NCI-H187 (cell line): ENCODE measurements around the gene ARPC1A.
A peak's percentile ranks its signal among the peaks of the same experiment; 100 is the strongest.
"Not testable (repeated sequence)": the region's sequence is repeated elsewhere in the genome, so short reads cannot be mapped to it uniquely, and the experiment has no call there.

Experiments
- DNase-seq, 2 experiments: peaks; one replicate each; lab custom pipeline; 2025; lab: John Stamatoyannopoulos, UW

Gene ARPC1A

DNA sequence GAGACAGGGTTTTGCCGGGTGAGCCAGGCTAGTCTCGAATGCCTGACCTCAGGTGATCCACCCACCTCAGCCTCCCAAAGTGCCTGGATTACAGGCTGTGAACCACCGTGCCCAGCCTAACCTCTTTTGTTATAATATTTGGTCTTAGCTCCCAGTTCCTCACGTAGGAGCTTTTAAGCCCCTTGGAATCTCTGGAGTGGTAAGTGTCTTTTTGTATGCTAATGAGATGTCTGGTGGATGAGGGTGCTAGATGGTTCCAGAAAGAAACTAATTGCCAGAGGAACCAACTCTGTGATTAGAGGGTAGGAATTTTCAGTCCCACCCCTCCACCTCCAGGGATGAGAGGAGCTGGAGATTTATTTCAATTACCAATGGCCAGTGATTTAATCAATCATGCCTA lies 5.3 kb upstream of the ARPC1A start:
- no peak for DNase-seq

DNA sequence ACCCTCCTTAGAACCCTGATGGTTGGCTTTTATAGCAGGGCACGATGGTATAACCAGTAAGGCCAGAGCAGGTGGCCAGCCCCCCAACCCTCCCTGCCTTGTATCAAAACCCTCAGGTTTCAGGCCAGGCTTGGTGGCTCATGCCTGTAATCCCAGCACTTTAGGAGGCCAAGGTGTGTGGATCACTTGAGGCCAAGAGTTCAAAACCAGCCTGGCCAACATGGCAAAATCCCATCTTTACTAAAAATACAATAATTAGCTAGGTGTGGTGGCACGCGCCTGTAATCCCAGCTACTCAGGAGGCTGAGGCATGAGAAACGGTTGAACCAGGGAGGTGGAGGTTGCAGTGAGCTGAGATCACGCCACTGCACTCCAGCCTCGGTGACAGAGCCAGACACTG lies 3.0 kb upstream of the ARPC1A start:
- not testable (repeated sequence) for DNase-seq

DNA sequence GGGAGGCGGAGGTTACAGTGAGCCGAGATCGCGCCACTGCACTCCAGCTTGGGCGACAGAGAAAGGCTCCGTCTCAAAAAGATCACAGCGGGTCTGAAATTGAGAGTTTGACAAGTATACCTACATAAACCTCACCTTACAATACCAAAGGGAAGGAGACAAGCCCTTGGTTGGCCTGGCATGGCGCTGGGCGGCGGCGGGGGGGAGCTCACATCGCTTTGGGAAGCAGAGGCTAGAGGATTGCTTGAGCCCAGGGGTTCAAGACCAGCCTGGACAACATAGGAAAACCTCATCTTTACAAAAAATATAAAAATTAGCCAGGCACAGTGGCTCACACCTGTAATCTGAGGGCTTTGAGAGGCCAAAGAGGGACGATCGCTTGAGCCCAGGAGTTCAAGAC lies 1.1 kb upstream of the ARPC1A start:
- DNase-seq = no peak

DNA sequence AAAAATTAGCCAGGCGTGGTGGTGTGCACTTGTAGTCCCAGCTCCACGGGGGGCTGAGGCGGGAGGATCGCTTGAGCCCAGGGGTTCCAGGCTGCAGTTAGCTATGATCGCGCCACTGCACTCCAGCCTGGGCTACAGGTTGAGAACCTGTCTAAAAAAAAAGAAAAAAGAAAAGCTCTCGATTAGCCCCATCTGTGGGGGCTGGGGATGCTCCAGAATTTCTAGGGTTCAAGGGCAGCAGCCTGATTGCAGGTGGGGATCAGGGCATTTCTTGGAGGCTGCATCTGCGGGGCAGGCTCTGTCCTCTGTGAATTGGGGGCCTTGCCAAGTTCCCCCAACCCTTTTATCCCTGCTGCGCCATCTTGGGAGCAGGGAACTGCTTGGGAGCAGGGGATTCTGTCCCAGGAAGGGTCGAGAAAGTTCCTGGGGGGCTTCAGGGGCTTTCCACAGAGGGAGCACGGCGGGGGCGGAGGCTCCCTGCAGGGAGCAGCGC lies 651 bp upstream of the ARPC1A start:
- no peak for DNase-seq

DNA sequence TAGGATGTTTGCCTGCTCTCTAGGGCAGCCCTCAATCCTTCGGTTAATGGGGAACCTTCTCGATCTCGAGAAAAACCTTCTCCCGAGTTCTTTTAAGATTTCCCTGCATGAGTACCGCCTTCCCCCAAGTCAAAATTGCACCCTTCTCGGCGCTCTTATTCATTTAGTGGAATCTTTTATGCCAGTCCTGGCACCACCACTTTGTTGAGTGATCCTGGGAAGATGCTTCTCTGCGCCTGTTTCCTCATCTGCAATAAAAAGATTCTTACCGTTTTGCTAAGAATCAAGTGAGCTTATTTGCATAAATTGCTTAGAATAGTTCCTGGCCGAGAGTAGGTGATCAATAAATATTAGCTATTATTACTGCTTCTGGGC lies 697 bp downstream of the ARPC1A start:
- DNase-seq = no peak

DNA sequence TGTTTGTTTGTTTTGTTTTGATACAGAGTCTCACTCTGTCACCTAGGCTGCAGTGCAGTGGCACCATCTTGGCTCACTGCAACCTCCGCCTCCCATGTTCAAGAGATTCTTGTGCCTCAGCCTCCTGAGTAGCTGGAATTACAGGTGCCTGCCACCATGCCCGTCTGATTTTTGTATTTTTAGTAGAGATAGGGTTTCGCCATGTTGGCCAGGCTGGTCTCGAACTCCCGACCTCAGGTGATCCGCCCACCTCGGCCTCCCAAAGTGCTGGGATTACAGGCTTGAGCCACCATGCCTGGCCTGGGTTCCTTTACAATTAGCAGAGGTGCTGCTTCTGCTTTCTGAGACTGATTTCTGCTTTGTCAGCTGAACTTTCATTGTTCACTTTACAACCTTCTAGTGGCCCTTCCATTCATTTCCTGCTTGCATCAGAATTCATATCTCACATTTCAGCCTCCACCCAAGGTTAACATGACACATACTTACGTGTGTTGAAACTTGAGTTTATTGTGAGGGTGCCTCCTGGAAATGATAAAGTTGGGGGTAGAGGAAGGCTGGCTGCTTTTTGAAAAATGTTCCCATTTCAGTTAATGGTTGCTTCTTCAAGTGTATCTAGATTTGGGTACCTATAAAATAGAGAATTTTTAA lies 4.7 kb downstream of the ARPC1A start:
- not testable (repeated sequence) for DNase-seq

DNA sequence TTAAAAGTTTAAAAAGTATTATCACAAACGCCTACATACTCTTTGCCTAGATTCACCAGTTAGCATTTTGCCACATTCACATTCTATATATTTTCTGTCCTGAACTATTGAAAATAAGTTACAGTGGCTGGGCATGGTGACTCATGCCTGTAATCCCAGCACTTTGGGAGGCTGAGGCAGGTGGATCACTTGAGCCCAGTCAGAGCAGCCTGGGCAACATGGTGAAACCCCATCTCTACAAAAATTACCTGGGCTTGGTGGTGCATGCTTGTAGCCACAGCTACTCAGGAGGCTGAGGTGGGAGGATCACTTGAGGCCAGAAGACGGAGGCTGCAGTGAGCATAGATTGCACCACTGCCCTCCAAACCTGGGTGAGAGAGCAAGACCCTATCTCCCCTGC lies 5.3 kb downstream of the ARPC1A start:
- DNase-seq = no peak

DNA sequence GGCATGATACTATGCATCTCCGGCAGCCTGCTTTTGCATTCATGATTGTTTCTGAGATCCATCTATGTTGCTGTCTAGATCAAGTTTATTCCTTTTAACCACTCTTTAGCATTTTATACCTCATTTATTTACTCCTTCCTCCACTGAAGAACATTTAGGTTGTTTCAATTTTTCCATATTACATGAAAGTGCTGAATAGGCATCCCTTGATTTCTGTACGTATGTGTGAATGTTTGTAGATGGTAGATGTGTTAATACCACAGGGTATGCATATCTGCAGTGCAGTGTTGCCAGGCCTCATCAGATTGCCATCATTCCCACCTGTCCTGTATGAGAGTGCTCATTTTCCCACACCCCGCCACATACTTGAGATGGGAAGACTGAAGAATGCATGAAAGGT lies 13.9 kb downstream of the ARPC1A start:
- no peak for DNase-seq

DNA sequence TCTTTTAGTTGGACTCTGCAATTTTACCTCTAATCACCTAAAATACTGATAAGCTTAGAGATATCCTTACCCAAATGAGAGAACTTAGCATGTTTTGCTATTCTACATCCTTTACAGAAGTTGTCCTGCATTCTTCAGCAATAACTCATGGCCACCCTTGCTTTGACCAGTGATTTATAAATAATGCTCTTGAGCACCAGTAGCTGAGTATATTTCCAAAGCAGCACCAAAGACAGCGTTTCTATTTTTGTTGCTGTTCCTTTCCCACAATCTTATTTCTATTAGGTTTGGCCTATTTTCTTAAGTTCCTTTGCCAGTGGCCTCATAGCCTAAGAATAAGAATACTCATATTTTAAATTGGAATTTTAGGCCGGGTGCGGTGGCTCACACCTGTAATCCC lies 15.0 kb downstream of the ARPC1A start:
- no peak for DNase-seq

DNA sequence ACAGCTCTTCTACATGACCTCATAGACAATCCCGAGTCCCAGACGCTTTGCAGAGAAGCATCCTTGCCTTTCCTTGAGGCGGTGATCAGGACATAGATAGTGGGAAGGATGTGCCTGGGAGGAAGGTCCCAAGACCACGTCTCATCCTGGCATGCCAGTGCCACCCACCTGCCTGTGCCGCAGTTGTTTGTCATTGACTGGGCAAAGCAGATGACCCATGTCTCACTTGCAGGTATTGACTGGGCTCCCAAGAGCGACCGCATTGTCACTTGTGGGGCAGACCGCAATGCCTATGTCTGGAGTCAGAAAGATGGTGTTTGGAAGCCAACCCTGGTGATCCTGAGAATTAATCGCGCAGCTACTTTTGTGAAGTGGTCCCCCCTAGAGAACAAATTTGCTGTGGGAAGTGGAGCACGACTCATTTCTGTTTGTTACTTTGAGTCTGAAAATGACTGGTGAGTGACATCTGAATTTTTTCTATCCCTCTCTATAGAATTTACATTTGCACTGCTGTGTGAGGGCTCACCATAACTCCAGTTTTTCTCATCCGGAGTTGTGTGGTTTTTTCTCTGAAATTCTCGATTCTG lies 18.5 kb downstream of the ARPC1A start:
- DNase-seq = no peak

DNA sequence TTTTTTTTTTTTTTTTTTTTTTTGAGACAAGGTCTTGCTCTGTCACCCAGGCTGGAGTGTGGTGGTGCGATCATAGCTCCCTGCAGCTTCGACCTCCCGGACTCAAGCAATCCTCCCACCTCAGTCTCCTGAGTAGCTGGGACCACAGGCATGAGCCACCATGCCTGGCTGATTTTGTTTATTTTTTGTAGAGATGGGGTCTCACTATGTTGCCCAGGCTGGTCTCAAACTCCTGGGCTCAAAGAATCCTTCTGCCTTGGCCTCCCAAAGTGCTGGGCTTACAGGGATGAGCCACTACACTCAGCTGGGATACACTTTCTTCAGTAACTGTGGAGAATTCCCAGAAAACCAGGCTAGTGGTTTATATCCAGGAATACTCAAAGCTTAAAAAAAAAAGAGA lies 24.9 kb downstream of the ARPC1A start:
- DNase-seq = not testable (repeated sequence)

DNA sequence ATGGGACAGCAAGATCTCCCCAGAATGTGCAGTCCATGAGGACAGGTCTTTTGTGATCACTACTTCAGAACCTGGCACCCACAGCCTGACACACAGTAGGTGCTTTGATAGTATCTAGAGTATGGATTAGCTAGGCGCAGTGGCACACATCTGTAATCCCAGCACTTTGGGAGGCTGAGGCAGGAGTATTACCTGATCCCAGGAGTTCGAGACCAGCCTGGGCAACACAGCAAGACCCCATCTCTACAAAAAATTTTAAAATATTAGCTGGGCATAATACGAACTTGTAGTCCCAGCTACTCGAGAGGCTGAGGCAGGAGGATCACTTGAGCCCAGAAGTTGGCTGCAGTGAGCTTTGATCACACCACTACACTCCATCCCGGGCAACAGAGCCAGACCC lies 26.5 kb downstream of the ARPC1A start:
- no peak for DNase-seq

DNA sequence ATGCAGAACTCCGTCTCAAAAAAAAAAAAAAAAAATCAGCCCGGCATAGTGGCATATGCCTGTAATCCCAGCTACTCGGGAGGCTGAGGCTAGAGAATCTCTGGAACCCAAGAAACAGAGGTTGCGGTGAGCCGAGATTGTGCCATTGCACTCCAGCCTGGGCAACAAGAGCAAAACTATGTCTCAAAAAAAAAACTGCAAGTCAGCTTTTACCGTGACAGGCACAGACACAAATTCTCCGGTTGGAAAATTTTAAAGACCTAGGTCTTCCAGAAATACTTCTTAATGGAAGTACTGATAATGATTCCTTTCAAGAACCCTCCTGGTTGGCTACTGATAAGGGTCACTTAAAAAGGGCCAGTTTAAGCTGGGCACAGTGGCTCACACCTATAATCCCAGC lies 29.4 kb downstream of the ARPC1A start:
- no peak for DNase-seq

DNA sequence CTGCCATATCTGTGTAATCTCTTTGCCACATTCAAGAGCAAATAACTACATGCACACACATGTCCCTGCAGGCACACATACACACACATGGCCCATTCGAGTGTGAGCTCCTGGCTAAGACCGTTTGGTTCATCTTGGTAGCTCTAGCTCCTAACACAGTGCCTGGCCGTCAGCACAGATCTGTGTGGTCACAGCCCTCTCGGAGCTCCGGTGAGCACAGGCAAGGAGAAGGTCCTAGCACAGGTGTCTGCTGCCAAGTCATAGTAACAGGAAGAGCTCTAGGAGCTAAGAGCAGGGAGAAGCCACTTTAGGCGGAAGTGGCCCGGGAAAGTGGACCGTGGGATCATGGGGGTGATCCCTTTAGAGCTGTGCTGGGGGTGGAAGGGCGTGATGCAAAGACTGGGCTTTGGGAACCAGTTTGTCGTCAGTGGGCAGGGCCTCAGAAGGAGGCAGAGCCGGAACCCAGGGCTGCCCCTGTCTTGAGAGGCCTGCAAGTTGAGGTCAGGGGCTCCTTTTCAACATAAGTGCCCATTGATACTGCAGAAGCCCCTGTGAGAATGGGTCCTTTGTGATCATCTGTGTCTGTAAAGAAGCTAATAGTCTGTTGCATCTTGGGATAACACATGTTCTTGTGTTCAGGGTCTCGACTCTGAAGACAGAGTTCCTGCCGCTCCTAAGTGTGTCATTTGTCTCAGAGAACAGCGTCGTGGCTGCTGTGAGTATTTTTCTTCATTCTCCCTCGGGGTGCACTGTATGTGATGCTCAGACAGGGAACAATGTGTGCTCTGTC lies 32.2 kb downstream of the ARPC1A start:
- no peak for DNase-seq

DNA sequence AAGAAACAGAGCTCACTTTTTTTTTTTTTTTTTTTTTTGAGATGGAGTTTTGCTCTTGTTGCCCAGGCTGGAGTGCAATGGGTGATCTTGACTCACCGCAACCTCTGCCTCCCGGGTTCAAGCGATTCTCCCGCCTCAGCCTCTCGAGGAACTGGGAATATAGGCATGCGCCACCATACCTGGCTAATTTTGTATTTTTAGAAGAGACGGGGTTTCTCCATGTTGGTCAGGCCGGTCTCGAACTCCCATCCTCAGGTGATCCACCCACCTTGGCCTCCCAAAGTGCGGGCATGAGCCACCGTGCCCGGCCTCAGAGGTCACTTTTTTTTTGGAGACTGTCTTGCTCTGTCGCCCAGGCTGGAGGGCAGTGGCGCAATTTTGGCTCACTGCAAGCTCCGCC lies 32.8 kb downstream of the ARPC1A start:
- not testable (repeated sequence) for DNase-seq

DNA sequence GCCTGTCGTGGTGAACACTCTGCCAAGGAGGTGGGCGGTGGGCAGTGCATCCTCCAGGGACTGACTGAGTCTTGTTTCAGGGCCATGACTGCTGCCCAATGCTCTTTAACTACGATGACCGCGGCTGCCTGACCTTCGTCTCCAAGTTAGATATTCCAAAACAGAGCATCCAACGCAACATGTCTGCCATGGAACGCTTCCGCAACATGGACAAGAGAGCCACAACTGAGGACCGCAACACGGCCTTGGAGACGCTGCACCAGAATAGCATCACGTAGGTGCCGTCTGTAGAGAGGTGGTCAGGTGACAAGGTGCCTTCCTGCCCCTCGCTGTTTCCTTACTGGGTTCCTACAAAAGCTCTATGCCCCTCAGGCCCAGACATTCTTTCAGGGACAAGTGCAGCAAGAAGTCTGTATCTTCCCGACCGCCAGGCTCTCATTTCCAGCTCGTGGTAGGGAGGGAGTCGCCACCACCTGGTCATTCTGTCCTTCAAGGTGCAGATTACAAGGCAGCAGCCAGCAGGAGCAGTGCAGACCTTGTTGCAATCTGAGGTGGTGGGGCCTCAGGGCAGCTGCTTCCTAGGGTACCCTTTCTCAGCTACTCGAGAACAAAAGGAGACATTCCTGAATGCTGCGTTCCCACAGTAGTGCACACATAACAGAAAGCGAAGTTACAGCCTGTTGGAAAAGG lies 33.9 kb downstream of the ARPC1A start:
- no peak for DNase-seq

DNA sequence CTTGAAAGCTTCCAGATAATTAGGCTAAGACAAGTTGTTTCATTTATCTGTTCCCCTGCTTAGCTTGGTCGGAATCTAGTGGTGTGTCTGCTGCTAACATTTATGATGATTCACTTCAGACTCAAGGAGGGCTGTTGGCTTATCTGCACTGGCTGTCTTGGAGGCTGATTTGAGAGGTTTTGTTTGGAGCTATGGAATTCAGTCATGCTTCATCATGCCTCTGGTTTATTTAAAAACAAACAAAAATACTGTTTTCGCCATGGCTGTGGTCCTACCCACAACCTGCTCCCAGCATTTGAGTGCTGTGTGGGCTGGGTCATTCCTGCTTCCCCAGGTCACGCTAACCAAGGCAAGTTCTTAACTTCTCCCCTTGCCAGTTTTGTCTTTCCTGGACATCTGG lies 37.1 kb downstream of the ARPC1A start:
- no peak for DNase-seq

DNA sequence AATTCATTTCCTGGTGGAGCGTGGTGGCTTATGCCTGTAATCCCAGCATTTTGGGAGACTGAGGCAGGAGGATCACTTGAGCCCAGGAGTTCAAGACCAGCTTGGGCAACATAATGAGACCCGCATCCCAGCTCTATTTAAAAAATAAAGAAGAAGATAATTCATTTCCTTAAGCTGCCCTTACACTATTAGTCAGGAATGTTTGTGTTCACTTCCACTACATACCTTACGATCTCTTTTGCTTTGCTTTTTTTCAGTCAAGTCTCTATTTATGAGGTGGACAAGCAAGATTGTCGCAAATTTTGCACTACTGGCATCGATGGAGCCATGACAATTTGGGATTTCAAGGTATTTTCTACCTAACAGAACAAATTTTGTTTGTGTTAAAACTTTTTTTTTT lies 37.6 kb downstream of the ARPC1A start:
- no peak for DNase-seq

DNA sequence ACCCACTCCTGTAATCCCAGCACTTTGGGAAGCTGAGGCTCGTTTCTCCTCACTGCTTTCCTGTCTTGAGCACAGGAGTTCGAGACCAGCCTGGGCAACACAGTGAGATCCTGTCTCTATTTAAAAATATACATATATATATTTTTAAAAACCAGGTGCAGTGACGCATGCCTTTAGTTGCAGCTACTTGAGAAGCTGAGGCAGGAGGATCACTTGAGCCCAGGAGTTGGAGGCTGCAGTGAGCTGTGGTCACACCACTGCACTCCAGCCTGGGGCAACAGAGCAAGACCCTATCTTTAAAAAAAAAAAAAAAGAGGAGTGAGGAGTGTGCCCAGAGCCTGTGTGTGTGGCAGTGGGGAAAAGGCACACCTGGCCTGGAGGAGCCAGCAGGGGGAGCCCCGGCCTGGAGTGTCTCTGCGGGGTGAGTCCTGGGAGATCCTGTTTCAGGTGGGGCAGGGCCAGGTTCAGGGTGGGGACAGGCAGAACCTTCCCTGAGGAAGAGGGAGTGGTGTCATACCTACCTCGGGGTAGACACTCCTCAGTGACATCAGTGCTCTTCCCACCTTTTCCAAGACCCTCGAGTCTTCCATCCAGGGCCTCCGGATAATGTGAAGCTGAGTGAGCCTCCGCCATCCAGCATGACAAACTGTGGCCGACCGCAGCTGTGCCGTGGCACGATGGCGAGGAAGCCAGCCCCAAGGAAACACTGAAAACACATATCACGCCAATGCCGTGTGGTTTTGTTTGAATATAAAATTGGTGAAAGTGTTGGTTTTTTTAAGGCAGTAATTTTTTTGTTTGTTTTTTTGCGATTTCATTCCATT lies 39.8 kb downstream of the ARPC1A start:
- no peak for DNase-seq

DNA sequence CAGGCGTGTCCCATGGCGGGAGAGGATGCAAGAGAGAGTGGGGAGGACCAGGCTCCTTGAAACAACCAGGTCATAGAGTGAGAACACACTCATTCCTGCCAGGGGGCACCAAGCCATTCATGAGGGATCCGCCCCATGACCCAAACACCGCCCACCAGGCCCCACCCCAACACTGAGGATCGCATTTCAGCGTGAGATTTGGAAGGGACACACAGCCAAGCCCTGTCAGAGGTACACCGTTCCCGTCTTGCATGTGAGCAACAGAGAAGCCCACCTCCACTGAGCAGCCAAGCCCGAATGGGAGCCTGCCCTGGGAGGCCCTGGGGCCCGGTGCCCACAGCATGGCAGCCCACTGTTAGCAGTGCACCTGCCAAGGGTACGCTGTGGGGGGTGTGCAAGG lies 40.9 kb downstream of the ARPC1A start:
- DNase-seq = no peak

DNA sequence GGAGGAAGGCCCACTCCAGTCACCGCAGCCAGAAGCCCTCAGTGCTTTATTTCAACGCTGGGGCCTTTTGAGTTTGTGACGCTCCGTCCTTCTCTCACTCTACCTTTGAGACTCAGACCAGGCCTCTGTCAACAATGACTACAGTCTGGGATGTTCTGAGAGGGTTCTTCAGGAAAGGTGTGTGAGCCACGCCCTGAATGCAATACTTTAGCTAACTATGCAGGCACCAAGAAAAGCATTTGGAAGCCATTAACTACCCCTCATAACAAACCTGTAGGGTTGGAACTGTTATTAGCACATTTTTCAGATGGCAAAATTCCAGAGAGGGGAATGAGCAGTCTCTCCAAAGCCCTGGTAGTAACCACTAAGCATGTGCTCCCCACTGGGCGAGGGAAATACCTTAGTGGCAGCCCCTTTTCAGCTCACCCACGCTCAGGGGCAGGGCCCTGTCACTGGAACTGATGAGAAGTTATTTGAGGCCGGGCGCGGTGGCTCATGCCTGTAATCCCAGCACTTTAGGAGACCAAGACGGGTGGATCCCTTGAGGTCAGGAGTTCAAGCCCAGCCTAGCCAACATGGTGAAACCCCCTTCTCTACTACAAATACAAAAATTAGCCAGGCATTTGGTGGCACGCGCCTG lies 43.2 kb downstream of the ARPC1A start:
- DNase-seq = peak in 1 of 2 experiments; percentile 58
